H9 (cell line): ENCODE measurements around the gene HUWE1. TPM values are rescaled to one million over a fixed set of nuclear protein-coding genes. Genes with fewer than 3 reads are reported as not detected.

ENCODE experiments used
- DNase-seq: peaks from one replicate; pipeline ENCODE4 v3.0.0-alpha.2; 2017
- H2AFZ ChIP-seq: one replicate; pipeline ENCODE4 v1.6.1; 2013; ENCODE audit warnings: mild to moderate bottlenecking, low read length, control low read depth, moderate library complexity
- H2AK5ac ChIP-seq: 2 replicates; pipeline ENCODE4 v1.6.1; 2013; ENCODE audit warnings: low read length, control low read depth, mixed read lengths; ENCODE audit not compliant: insufficient read length
- H2BK120ac ChIP-seq: one replicate; pipeline ENCODE4 v1.6.1; 2013; ENCODE audit warnings: low read depth, mild to moderate bottlenecking, low read length, control low read depth, inconsistent platforms; ENCODE audit not compliant: poor library complexity, severe bottlenecking
- H2BK12ac ChIP-seq: 2 replicates; pipeline ENCODE4 v1.6.1; 2013; ENCODE audit warnings: low read length, control low read depth, mixed read lengths, low read depth; ENCODE audit not compliant: insufficient read length
- H2BK15ac ChIP-seq: 2 replicates; pipeline ENCODE4 v1.6.1; 2013; ENCODE audit warnings: low read depth, low read length, control low read depth
- H2BK20ac ChIP-seq: one replicate; pipeline ENCODE4 v1.6.1; 2013; ENCODE audit warnings: low read depth, mild to moderate bottlenecking, low read length, control low read depth, inconsistent platforms; ENCODE audit not compliant: poor library complexity, severe bottlenecking
- H2BK5ac ChIP-seq: 2 replicates; pipeline ENCODE4 v1.6.1; 2013; ENCODE audit warnings: low read length, control low read depth, mixed read lengths; ENCODE audit not compliant: insufficient read length
- H3K14ac ChIP-seq: 2 replicates; pipeline ENCODE4 v1.6.1; 2013; ENCODE audit warnings: low read length, control low read depth; ENCODE audit not compliant: insufficient read depth
- H3K18ac ChIP-seq: 2 replicates; pipeline ENCODE4 v1.6.1; 2013; ENCODE audit warnings: low read depth, mild to moderate bottlenecking, mixed read lengths, low read length, control low read depth; ENCODE audit not compliant: insufficient read length
- H3K23ac ChIP-seq: 2 replicates; pipeline ENCODE4 v1.6.1; 2013; ENCODE audit warnings: low read length, control low read depth, mixed read lengths, low read depth; ENCODE audit not compliant: insufficient read length
- H3K23me2 ChIP-seq: 2 replicates; pipeline ENCODE4 v1.6.1; 2013; ENCODE audit warnings: low read depth, mild to moderate bottlenecking, mixed read lengths, low read length, control low read depth; ENCODE audit not compliant: insufficient read length, poor library complexity, severe bottlenecking
- H3K27ac ChIP-seq: 2 replicates; pipeline ENCODE4 v1.5.1; 2013; ENCODE audit warnings: low read length, control low read depth, mixed read lengths, low read depth; ENCODE audit not compliant: insufficient read length
- H3K27me3 ChIP-seq: 2 replicates; pipeline ENCODE4 v1.6.1; 2013; ENCODE audit warnings: low read length, control low read depth, inconsistent platforms; ENCODE audit not compliant: insufficient read depth
- H3K4ac ChIP-seq: 2 replicates; pipeline ENCODE4 v1.6.1; 2013; ENCODE audit warnings: low read depth, mild to moderate bottlenecking, control low read depth, inconsistent platforms, low read length, moderate library complexity
- H3K4me1 ChIP-seq: 2 replicates; pipeline ENCODE4 v1.6.1; 2013; ENCODE audit warnings: low read length, control low read depth, inconsistent platforms; ENCODE audit not compliant: insufficient read depth
- H3K4me2 ChIP-seq: 2 replicates; pipeline ENCODE4 v1.6.1; 2013; ENCODE audit warnings: low read length, control low read depth, mixed read lengths; ENCODE audit not compliant: insufficient read length, insufficient read depth
- H3K56ac ChIP-seq: 2 replicates; pipeline ENCODE4 v1.6.1; 2013; ENCODE audit warnings: low read depth, mild to moderate bottlenecking, mixed read lengths, low read length, control low read depth; ENCODE audit not compliant: insufficient read length
- H3K79me1 ChIP-seq: 2 replicates; pipeline ENCODE4 v1.6.1; 2013; ENCODE audit warnings: low read depth, mild to moderate bottlenecking, moderate library complexity, low read length, control low read depth, inconsistent platforms; ENCODE audit not compliant: insufficient read depth, poor library complexity, severe bottlenecking
- H3K79me2 ChIP-seq: 2 replicates; pipeline ENCODE4 v1.6.1; 2013; ENCODE audit warnings: low read length, control low read depth, inconsistent platforms; ENCODE audit not compliant: insufficient read depth
- H3K9ac ChIP-seq: 2 replicates; pipeline ENCODE4 v1.6.1; 2013; ENCODE audit warnings: low read length, control low read depth, mixed read lengths; ENCODE audit not compliant: insufficient read length; ENCODE audit errors: extremely low read depth
- H3K9me3 ChIP-seq: one replicate; pipeline ENCODE4 v1.6.1; 2013; ENCODE audit warnings: low read depth, low read length, inconsistent platforms; ENCODE audit not compliant: control insufficient read depth
- H3T11ph ChIP-seq: one replicate; pipeline ENCODE4 v1.6.1; 2013; ENCODE audit warnings: mild to moderate bottlenecking, low read length, control low read depth, inconsistent platforms
- H4K20me1 ChIP-seq: one replicate; pipeline ENCODE4 v1.6.1; 2013; ENCODE audit not compliant: control insufficient read depth, insufficient read length, insufficient read depth
- H4K5ac ChIP-seq: 2 replicates; pipeline ENCODE4 v1.6.1; 2013; ENCODE audit warnings: low read depth, mild to moderate bottlenecking, mixed read lengths, low read length, control low read depth; ENCODE audit not compliant: insufficient read length
- H4K8ac ChIP-seq: replicated peaks from 2 replicates; pipeline ENCODE4 v1.6.1; 2013; ENCODE audit warnings: low read length, control low read depth, mixed read lengths, low read depth; ENCODE audit not compliant: insufficient read length
- H4K91ac ChIP-seq: 2 replicates; pipeline ENCODE4 v1.6.1; 2013; ENCODE audit warnings: low read depth, mild to moderate bottlenecking, moderate library complexity, mixed read lengths, low read length, control low read depth; ENCODE audit not compliant: insufficient read length
- H3K27ac Mint-ChIP-seq, 3 experiments: 2 replicates in 2 of 3; 3 replicates in 1 of 3; pipeline ENCODE4 v1.8.0; 2020 to 2021; ENCODE audit warnings: mixed read lengths in 3 of 3, mild to moderate bottlenecking in 1 of 3, moderate library complexity in 1 of 3
- H3K27me3 Mint-ChIP-seq: 2 replicates; pipeline ENCODE4 v1.8.0; 2021; ENCODE audit warnings: low read depth, mild to moderate bottlenecking, moderate library complexity, mixed read lengths
- H3K36me3 Mint-ChIP-seq, 3 experiments: 2 replicates in 2 of 3; 3 replicates in 1 of 3; pipeline ENCODE4 v1.8.0; 2020 to 2021; ENCODE audit warnings: low read depth in 3 of 3, mixed read lengths in 3 of 3; ENCODE audit not compliant: insufficient read depth in 1 of 3
- H3K4me1 Mint-ChIP-seq, 2 experiments: 2 replicates each; pipeline ENCODE4 v1.8.0; 2020; ENCODE audit warnings: mixed read lengths in 2 of 2
- H3K4me3 Mint-ChIP-seq, 2 experiments: 2 replicates in 1 of 2; 3 replicates in 1 of 2; pipeline ENCODE4 v1.8.0; 2020 to 2021; ENCODE audit warnings: mild to moderate bottlenecking in 2 of 2, mixed read lengths in 2 of 2, moderate library complexity in 1 of 2
- H3K9me3 Mint-ChIP-seq, 2 experiments: 2 replicates in 1 of 2; 3 replicates in 1 of 2; pipeline ENCODE4 v1.8.0; 2020; ENCODE audit warnings: mild to moderate bottlenecking in 2 of 2, mixed read lengths in 2 of 2, moderate library complexity in 1 of 2
- WGBS: extraction: QIAGEN DNeasy Blood & Tissue Kit; methylation state at CpG from one replicate; pipeline ENCODE4 v1.1.7; 2013; ENCODE audit warnings: missing lambda C conversion rate, low lambda C conversion rate, mixed read lengths; ENCODE audit not compliant: insufficient read length; ENCODE audit errors: extremely low coverage; 5-methylcytosine and 5-hydroxymethylcytosine counted together
- total RNA-seq: library from RNA; stranded (reverse); gene quantifications from 2 replicates; pipeline ENCODE4 v1.2.1, GENCODE V29; 2021
- TF ChIP-seq, protein P1 (sequence below): fragments of 200-600 bp; sonication (generic); conservative IDR thresholded peaks from 3 replicates; pipeline ENCODE4 v1.8.0; 2021; ENCODE audit warnings: antibody characterized with exemption, mild to moderate bottlenecking

Gene HUWE1
- total RNA-seq, 1 experiment from 2014 or later: 230 TPM

DNA sequence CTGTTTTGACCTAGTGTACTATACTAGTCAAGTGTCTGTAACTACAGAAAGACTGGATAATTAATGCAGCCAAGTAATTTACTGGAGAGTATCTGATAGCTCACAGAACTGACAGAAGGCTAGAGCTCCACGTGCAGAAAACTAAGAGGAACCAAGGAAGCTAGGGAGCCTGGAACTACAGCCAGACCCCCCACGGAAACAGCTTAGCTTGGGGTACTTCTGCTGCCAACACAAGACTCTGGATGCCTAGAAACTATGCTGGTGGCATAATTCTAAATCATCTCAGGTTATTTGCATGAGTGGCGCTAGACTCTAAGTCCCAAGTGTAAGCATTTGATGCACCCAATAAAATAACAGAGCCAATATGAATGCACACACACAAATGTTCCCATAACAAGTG is 26.5 kb downstream of the HUWE1 start:
- H3K27ac ChIP-seq: no peak overlapping the region
- no peak overlapping the region for H3K14ac ChIP-seq
- no peak overlapping the region for H4K91ac ChIP-seq
- no peak overlapping the region for H4K8ac ChIP-seq
- H2BK120ac ChIP-seq: no peak overlapping the region
- H3K4me1 ChIP-seq: no peaks in the 10 kb centered on the region
- H3K23ac ChIP-seq: no peak overlapping the region
- H3K18ac ChIP-seq: no peak overlapping the region
- peaks cover 41% of the 10 kb centered on the region for H3K9me3 ChIP-seq
- H2BK20ac ChIP-seq: no peak overlapping the region
- WGBS: no CpG with 5 or more reads among the region's 3 CpGs
- Mint-ChIP-seq H3K36me3 (peaks cover 13 to 41% (median 37%) of the 10 kb centered on the region in 3 experiments; a peak in 6 of 7 replicates), H3K9me3 (peaks cover 57 to 72% of the 10 kb centered on the region in 2 experiments), H3K4me3 (no peak overlapping the region), H3K27ac (no peak overlapping the region), H3K27me3 (no peaks in the 10 kb centered on the region), H3K4me1 (no peaks in the 10 kb centered on the region)
- H2AK5ac ChIP-seq: no peak overlapping the region
- no peak overlapping the region for H3K4ac ChIP-seq
- no peaks in the 10 kb centered on the region for H4K20me1 ChIP-seq
- TF ChIP-seq, protein P1, sequence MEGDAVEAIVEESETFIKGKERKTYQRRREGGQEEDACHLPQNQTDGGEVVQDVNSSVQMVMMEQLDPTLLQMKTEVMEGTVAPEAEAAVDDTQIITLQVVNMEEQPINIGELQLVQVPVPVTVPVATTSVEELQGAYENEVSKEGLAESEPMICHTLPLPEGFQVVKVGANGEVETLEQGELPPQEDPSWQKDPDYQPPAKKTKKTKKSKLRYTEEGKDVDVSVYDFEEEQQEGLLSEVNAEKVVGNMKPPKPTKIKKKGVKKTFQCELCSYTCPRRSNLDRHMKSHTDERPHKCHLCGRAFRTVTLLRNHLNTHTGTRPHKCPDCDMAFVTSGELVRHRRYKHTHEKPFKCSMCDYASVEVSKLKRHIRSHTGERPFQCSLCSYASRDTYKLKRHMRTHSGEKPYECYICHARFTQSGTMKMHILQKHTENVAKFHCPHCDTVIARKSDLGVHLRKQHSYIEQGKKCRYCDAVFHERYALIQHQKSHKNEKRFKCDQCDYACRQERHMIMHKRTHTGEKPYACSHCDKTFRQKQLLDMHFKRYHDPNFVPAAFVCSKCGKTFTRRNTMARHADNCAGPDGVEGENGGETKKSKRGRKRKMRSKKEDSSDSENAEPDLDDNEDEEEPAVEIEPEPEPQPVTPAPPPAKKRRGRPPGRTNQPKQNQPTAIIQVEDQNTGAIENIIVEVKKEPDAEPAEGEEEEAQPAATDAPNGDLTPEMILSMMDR: no peak
- H3K27me3 ChIP-seq: no peaks in the 10 kb centered on the region
- H2BK5ac ChIP-seq: no peak overlapping the region
- DNase-seq: no peak
- no peak overlapping the region for H2BK15ac ChIP-seq
- H3T11ph ChIP-seq: no peak overlapping the region
- H3K79me2 ChIP-seq: peaks cover 27% of the 10 kb centered on the region; the same call in 1 of the 2 replicates
- H2AFZ ChIP-seq: no peak overlapping the region
- H3K23me2 ChIP-seq: no peaks in the 10 kb centered on the region
- H3K4me2 ChIP-seq: no peak overlapping the region
- H3K9ac ChIP-seq: no peak overlapping the region
- H4K5ac ChIP-seq: no peak overlapping the region
- no peak overlapping the region for H2BK12ac ChIP-seq
- no peak overlapping the region for H3K56ac ChIP-seq
- no peaks in the 10 kb centered on the region for H3K79me1 ChIP-seq
